Spleen (tissue), 11 donors: ENCODE data around the gene FOXE1. TPM values are rescaled to one million over a fixed set of nuclear protein-coding genes. Genes with fewer than 3 reads are reported as not detected.

ENCODE experiments used
- DNase-seq: peaks from one replicate; pipeline ENCODE4 v3.0.0-alpha.2; 2020
- H3K27ac ChIP-seq, 8 donors: fragments of 200-600 bp; sonication (generic) in 7 of 8; 1 replicate in 4 of 8; 2 replicates in 4 of 8; pipeline versions ENCODE4 v1.5.0 to v1.8.0; 2016 to 2021; ENCODE audit warnings: inconsistent platforms in 4 of 8, mild to moderate bottlenecking in 4 of 8, moderate library complexity in 1 of 8
- H3K27me3 ChIP-seq, 7 donors: fragments of 200-600 bp; sonication (generic) in 6 of 7; replicated peaks in 1 of 7; 1 replicate in 4 of 7; 2 replicates in 3 of 7; pipeline versions ENCODE4 v1.5.0 to v1.8.0; 2016 to 2021; ENCODE audit warnings: inconsistent platforms in 3 of 7, mild to moderate bottlenecking in 1 of 7
- H3K36me3 ChIP-seq, 6 donors: fragments of 200-600 bp; sonication (generic) in 5 of 6; 1 replicate in 4 of 6; 2 replicates in 2 of 6; pipeline versions ENCODE4 v1.5.0 to v1.8.0; 2016 to 2021; ENCODE audit warnings: inconsistent platforms in 2 of 6
- H3K4me1 ChIP-seq, 6 donors: fragments of 200-600 bp; sonication (generic) in 5 of 6; 1 replicate in 3 of 6; 2 replicates in 3 of 6; pipeline versions ENCODE4 v1.5.0 to v1.8.0; 2016 to 2021; ENCODE audit warnings: inconsistent platforms in 3 of 6
- H3K4me3 ChIP-seq, 8 donors: fragments of 200-600 bp; sonication (generic) in 7 of 8; 1 replicate in 4 of 8; 2 replicates in 4 of 8; pipeline versions ENCODE4 v1.5.0 to v1.8.0; 2016 to 2021; ENCODE audit warnings: inconsistent platforms in 4 of 8, mild to moderate bottlenecking in 4 of 8, moderate library complexity in 2 of 8
- H3K9me3 ChIP-seq, 8 donors: fragments of 200-600 bp; sonication (generic) in 7 of 8; 1 replicate in 4 of 8; 2 replicates in 4 of 8; pipeline versions ENCODE4 v1.5.0 to v1.8.0; 2016 to 2021; ENCODE audit warnings: inconsistent platforms in 4 of 8
- POLR2A ChIP-seq, 3 donors: fragments of 450-650 bp; IDR thresholded peaks; one replicate each; pipeline ENCODE4 v1.5.1; 2017; ENCODE audit warnings: antibody characterized with exemption in 3 of 3, mild to moderate bottlenecking in 1 of 3
- POLR2AphosphoS5 ChIP-seq, 3 donors: sonication (generic); formaldehyde crosslinking; IDR thresholded peaks; one replicate each; pipeline ENCODE4 v1.5.1; 2017; ENCODE audit warnings: antibody characterized with exemption in 3 of 3
- WGBS, 5 donors: extraction: QIAGEN DNeasy Blood & Tissue Kit in 3 of 5; methylation state at CpG; one replicate each; pipeline versions ENCODE4 v1.1.5 to v1.1.7; 2013 to 2018; 5-methylcytosine and 5-hydroxymethylcytosine counted together
- intact Hi-C: fragments of 100-400 bp; cut with DNase I; formaldehyde crosslinking; loops from one replicate; pipeline ENCODE4 v1.15.0; 2023; ENCODE audit warnings: low total_unique reads
- polyA plus RNA-seq, 3 donors: library from polyadenylated mRNA; stranded (reverse); fragments of 200-250 nt; gene quantifications; one replicate each; pipeline ENCODE4 v1.2.1, GENCODE V29; 2013
- total RNA-seq, 7 donors: library from RNA; depleted of rRNA in 3 of 7; stranded (reverse); fragments of >200 nt in 3 of 7; fragmentation: NEBNext Ultra II Directional in 4 of 7; extraction: Animal tissue kit (Norgen Biotek cat#: 25700) in 4 of 7; gene quantifications; one replicate each; pipeline versions ENCODE4 v1.1.0 to v1.2.1, GENCODE V29; 2016 to 2021
- TF ChIP-seq, protein P1 (sequence below), 11 experiments: fragments of 200-600 bp in 7 of 11; fragments of 450-650 bp in 4 of 11; sonication (generic) in 4 of 11; IDR thresholded peaks in 8 of 11; conservative IDR thresholded peaks in 3 of 11; 1 replicate in 7 of 11; 2 replicates in 4 of 11; pipeline versions ENCODE4 v1.4.0 to v1.8.0; 2016 to 2021; ENCODE audit warnings: antibody characterized with exemption in 11 of 11, inconsistent platforms in 4 of 11, mild to moderate bottlenecking in 1 of 11
- donor health status: healthy with polysubstance abuse.
- donor health status: DM: no; HTN: no; CAD: no; lungs with moderate emphysema.
- donor health status: DM: no; HTN: no; CAD: no.
- donor health status: Bipolar disorder and iron deficiency.
- donor health status: healthy.
- donor health status: DM: no; HTN: no; CAD: no.
- donor health status: DM: yes; HTN: yes; CAD: no.

FOXE1 gene
- total and polyA plus RNA-seq, 10 donors = 0.02 to 0.04 (median 0.03) TPM; not detected in 7

DNA sequence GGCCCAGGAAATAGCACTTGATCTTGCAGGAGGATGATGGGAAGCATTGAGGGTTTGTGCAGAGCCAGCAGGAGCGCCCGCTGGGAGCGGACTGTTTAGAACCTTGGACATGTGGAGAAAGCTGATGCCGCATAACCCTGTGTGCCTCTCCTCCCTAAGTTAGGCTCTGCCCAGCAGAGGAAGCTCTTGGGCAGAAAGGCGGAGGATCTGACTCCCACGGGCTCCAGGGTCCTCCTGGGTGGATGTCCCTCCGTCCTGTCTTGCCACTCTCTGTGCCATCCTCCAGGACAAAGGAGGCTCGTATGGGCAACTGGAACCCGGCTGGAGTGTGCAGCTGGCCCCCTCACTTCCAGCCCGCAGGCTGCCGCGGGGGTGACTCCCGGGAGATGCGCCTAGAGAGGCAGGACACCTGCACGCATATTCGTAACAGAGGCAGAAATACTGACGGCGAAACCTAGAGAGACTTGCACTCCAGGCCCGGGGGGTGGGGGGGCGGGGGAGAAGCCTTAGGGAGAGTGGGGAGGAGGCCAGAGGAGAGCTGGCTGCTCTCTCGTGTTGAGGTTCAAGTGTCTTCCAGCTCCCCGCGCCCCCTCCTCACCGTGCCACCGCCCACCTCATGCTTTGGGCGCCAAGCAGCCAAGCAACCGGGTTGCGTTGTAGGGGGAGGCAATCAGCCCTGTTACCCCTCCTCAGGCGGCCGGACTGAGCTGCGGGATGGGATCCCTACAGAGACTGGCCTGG is 5.4 kb upstream of the FOXE1 start:
- intact Hi-C loops = no loop called here
- no peak overlapping the region for H3K27ac ChIP-seq
- peaks cover 5 to 98% (median 76%) of the 10 kb centered on the region in 7 donors for H3K27me3 ChIP-seq
- H3K4me1 ChIP-seq = peaks cover 10 to 38% (median 30%) of the 10 kb centered on the region in 6 donors
- H3K36me3 ChIP-seq = no peaks in the 10 kb centered on the region
- peak overlapping the region in 1 of 8 donors; percentile 63 for H3K4me3 ChIP-seq
- WGBS, 5 donors = 11 to 22% (median 12%) methylated on average over 15 to 31 of the region's 31 CpGs
- no peak for DNase-seq
- no peaks in the 10 kb centered on the region for H3K9me3 ChIP-seq
- TF ChIP-seq, protein P1, sequence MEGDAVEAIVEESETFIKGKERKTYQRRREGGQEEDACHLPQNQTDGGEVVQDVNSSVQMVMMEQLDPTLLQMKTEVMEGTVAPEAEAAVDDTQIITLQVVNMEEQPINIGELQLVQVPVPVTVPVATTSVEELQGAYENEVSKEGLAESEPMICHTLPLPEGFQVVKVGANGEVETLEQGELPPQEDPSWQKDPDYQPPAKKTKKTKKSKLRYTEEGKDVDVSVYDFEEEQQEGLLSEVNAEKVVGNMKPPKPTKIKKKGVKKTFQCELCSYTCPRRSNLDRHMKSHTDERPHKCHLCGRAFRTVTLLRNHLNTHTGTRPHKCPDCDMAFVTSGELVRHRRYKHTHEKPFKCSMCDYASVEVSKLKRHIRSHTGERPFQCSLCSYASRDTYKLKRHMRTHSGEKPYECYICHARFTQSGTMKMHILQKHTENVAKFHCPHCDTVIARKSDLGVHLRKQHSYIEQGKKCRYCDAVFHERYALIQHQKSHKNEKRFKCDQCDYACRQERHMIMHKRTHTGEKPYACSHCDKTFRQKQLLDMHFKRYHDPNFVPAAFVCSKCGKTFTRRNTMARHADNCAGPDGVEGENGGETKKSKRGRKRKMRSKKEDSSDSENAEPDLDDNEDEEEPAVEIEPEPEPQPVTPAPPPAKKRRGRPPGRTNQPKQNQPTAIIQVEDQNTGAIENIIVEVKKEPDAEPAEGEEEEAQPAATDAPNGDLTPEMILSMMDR (IDR thresholded peaks at IDR 0.05 in 8 of 11, conservative IDR thresholded peaks at IDR 0.05 in 3 of 11) = no peak
- TF ChIP-seq POLR2A (IDR thresholded peaks at IDR 0.05) (no peak), POLR2AphosphoS5 (IDR thresholded peaks at IDR 0.05) (no peak)

DNA sequence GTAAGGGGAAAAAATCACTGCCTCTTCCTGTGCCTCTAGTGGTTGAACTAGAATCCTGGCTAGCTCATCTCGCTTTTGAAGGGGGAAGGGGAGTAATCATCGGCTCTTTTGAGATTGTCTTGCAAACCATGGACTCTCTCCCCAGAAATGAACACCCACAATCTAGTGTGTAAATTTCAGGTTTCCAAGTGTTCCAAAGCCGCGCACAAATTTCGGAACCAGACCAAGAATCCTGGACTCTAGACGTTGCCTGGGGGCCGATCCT is 4.9 kb upstream of the FOXE1 start:
- Histone ChIP-seq H3K36me3 (no peaks in the 10 kb centered on the region), H3K4me3 (peak overlapping the region in 5 of 8 donors; percentile 25 to 63 (median 34)), H3K27ac (no peak overlapping the region), H3K4me1 (peaks cover 11 to 43% (median 35%) of the 10 kb centered on the region in 6 donors), H3K27me3 (peaks cover 5 to 98% (median 81%) of the 10 kb centered on the region in 7 donors), H3K9me3 (no peaks in the 10 kb centered on the region)
- DNase-seq = no peak
- intact Hi-C loops = no loop called here
- 4 to 12% (median 8%) methylated on average over 6 to 7 of the region's 7 CpGs for WGBS, 5 donors
- TF ChIP-seq POLR2AphosphoS5 (IDR thresholded peaks at IDR 0.05) (no peak), POLR2A (IDR thresholded peaks at IDR 0.05) (no peak)
- TF ChIP-seq, protein P1 (IDR thresholded peaks at IDR 0.05 in 8 of 11, conservative IDR thresholded peaks at IDR 0.05 in 3 of 11) = no peak

DNA sequence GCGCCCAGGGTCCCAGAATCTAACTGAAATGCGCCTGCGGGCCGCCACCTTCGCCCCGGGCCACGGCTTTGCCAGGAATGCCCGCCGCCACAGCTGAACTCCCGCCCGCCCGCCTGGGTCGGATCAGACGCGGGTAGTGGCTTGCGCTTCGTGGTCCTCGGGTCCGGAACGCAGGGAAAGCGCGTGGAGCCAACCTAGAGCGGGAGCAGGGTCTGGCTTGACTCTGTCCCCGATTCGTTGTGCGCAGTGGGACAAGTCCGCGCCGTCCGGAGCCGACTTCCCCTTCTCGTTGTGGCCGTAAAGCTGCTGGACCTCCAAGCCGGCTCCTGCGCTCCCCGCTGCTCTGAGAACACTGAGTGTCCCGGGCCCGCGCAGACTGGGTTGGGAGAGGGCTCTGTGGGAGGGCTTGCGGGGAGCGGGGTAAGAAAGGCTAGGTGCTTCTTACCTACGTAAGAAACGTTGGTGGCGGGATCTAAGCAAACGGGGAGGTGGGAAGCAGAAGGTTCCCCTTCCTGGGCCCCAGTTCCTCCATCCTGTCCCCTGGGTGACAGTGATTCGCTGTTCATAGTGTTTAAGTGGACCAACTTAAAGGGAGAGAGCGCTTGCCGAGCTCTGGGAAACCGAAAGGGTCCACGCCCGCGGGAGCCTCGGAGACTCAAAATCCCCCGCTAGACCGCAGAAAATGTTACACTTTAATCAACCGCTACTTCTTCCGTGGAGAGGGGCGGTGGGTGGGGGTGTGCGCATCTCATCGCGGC is 4.4 kb upstream of the FOXE1 start:
- TF ChIP-seq, protein P1 (IDR thresholded peaks at IDR 0.05 in 8 of 11, conservative IDR thresholded peaks at IDR 0.05 in 3 of 11) = no peak
- TF ChIP-seq POLR2AphosphoS5 (IDR thresholded peaks at IDR 0.05) = peak in 1 of 3 donors; percentile 35
- TF ChIP-seq POLR2A (IDR thresholded peaks at IDR 0.05) = no peak
- Histone ChIP-seq H3K27me3 (peaks cover 5 to 98% (median 86%) of the 10 kb centered on the region in 7 donors), H3K4me3 (peak overlapping the region in 7 of 8 donors; percentile 20 to 63 (median 34)), H3K9me3 (no peaks in the 10 kb centered on the region), H3K36me3 (no peaks in the 10 kb centered on the region), H3K4me1 (peaks cover 16 to 48% (median 40%) of the 10 kb centered on the region in 6 donors), H3K27ac (no peak overlapping the region)
- DNase-seq = peak; percentile 92
- intact Hi-C loops = no loop called here
- WGBS, 5 donors = 0 to 4% (median 2%) methylated on average over 25 to 61 of the region's 61 CpGs

DNA sequence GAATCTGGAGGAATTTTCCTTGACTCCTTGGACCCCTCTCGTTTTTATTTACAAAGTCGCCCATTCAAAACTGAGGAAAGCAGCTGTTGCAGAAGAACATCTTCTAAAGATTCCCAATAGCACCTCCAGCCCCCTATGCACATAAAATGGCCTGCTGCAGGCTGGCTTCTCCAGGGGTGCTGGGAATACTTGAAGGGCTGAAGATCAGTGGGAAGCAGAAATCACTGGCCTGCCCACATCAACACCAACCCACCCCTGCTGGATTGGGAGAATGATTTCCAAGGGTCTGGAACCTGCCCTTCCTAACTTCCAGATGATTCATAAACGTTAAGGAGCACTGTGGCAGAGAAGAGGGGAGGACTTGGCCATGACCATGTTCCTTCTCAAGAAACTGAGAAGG is 3.0 kb upstream of the FOXE1 start:
- Histone ChIP-seq H3K36me3 (no peaks in the 10 kb centered on the region), H3K27ac (no peak overlapping the region), H3K27me3 (peaks cover 10 to 100% (median 98%) of the 10 kb centered on the region in 7 donors), H3K9me3 (peaks cover 0 to 7% (median 0%) of the 10 kb centered on the region in 8 donors), H3K4me1 (peaks cover 16 to 60% (median 51%) of the 10 kb centered on the region in 6 donors), H3K4me3 (no peak overlapping the region)
- 15 to 22% (median 18%) methylated on average over 3 of the region's 3 CpGs for WGBS, 5 donors
- no peak for DNase-seq
- TF ChIP-seq, protein P1 (IDR thresholded peaks at IDR 0.05 in 8 of 11, conservative IDR thresholded peaks at IDR 0.05 in 3 of 11) = no peak
- TF ChIP-seq POLR2A (IDR thresholded peaks at IDR 0.05) (no peak), POLR2AphosphoS5 (IDR thresholded peaks at IDR 0.05) (no peak)
- intact Hi-C loops = no loop called here
